Right renal pelvis (tissue), 4 donors: Measurements from ENCODE around the gene GSTM3. TPM values are rescaled to one million over a fixed set of nuclear protein-coding genes. Genes with fewer than 3 reads are reported as not detected.
"Not testable (repeated sequence)": the region's sequence is repeated elsewhere in the genome, so short reads cannot be mapped to it uniquely, and the experiment has no call there.

Experiments used
- DNase-seq, 4 donors: peaks; one replicate each; pipeline ENCODE4 v3.0.0-alpha.2; 2013; ENCODE audit warnings: low read depth in 4 of 4, low spot score in 3 of 4, missing footprints in 1 of 4
- polyA plus RNA-seq, 4 donors: library from polyadenylated mRNA; unstranded; fragments of 120-200 nt; gene quantifications; one replicate each; pipeline ENCODE4 v1.2.1, GENCODE V29; 2013; ENCODE audit not compliant: insufficient read length in 4 of 4

The GSTM3 gene
- polyA plus RNA-seq, 4 donors: 225 to 281 (median 244) TPM

GRCh38 chr1:109732390-109732881 is 8.4 kb downstream of the GSTM3 start:
- no peak for DNase-seq

GRCh38 chr1:109730666-109731065 is 10.2 kb downstream of the GSTM3 start:
- DNase-seq: no peak

- no peak for DNase-seq
Measured at GRCh38 chr1:109728870-109729269, 12.0 kb downstream of the GSTM3 start.

- no peak for DNase-seq
Measured at GRCh38 chr1:109726728-109727373, 14.0 kb downstream of the GSTM3 start.

GRCh38 chr1:109726007-109726406 is 14.8 kb downstream of the GSTM3 start:
- no peak for DNase-seq

- DNase-seq: no peak
Measured at GRCh38 chr1:109725510-109725909, 15.3 kb downstream of the GSTM3 start.

- no peak for DNase-seq
Measured at GRCh38 chr1:109724933-109725332, 15.9 kb downstream of the GSTM3 start.

- DNase-seq: no peak
Measured at GRCh38 chr1:109722908-109723691, 17.7 kb downstream of the GSTM3 start.

GRCh38 chr1:109721971-109722370 is 18.9 kb downstream of the GSTM3 start:
- no peak for DNase-seq

GRCh38 chr1:109721042-109721441 is 19.8 kb downstream of the GSTM3 start:
- DNase-seq: no peak

GRCh38 chr1:109719337-109719837 is 21.5 kb downstream of the GSTM3 start:
- no peak for DNase-seq

GRCh38 chr1:109718495-109718894 is 22.3 kb downstream of the GSTM3 start:
- no peak for DNase-seq

- no peak for DNase-seq
Measured at GRCh38 chr1:109717729-109718128, 23.1 kb downstream of the GSTM3 start.

GRCh38 chr1:109716570-109717090 is 24.2 kb downstream of the GSTM3 start:
- DNase-seq: no peak

GRCh38 chr1:109716121-109716520 is 24.7 kb downstream of the GSTM3 start:
- DNase-seq: no peak

- no peak for DNase-seq
Measured at GRCh38 chr1:109714661-109715372, 26.0 kb downstream of the GSTM3 start.

GRCh38 chr1:109713636-109714035 is 27.2 kb downstream of the GSTM3 start:
- no peak for DNase-seq

- DNase-seq: no peak
Measured at GRCh38 chr1:109712321-109712864, 28.4 kb downstream of the GSTM3 start.

- not testable (repeated sequence) for DNase-seq
Measured at GRCh38 chr1:109711593-109712320, 29.1 kb downstream of the GSTM3 start, which contains the start of gene GSTM5. GSTM5 (plus strand) TSS chr1:109712251; CDS start chr1:109712313, 62 bp downstream.

GRCh38 chr1:109709822-109710221 is 31.0 kb downstream of the GSTM3 start:
- not testable (repeated sequence) for DNase-seq
